ENCODE results near the gene OBSL1.

Gene OBSL1

DNA sequence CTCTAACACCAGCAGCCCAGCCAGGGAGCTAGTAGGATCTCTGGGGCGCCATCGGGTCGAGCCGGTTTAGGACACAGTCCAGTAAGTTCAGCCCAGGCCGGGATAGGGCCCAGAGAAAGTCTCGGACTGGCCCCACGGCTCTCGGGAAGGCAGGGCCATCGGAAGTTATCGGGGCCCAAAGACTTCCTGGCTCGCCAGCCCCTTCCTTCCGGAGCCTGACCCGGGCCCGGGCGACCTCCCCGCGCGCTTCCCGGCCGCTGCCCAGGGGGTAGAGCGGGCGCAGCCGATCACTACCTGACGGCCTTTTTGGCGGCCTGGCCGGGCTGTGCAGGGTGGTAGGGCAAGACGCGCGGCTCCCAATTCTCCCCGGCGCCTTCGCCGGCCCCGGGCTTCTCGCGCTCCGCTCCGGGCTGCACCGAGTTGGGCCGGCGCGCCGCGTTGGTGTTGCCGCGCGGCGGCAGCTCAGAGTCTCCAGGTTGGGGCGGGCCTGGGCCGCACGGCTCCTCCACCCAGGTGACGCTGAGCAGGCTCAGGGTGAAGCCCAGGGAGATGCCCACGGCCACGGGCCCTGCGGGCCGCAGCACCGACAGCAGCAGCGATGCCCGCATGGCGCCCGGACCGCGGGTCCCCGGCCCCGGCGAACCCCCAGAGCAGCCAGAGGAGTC lies 28.3 kb downstream of the OBSL1 start:
- TF ChIP-seq, protein P1, sequence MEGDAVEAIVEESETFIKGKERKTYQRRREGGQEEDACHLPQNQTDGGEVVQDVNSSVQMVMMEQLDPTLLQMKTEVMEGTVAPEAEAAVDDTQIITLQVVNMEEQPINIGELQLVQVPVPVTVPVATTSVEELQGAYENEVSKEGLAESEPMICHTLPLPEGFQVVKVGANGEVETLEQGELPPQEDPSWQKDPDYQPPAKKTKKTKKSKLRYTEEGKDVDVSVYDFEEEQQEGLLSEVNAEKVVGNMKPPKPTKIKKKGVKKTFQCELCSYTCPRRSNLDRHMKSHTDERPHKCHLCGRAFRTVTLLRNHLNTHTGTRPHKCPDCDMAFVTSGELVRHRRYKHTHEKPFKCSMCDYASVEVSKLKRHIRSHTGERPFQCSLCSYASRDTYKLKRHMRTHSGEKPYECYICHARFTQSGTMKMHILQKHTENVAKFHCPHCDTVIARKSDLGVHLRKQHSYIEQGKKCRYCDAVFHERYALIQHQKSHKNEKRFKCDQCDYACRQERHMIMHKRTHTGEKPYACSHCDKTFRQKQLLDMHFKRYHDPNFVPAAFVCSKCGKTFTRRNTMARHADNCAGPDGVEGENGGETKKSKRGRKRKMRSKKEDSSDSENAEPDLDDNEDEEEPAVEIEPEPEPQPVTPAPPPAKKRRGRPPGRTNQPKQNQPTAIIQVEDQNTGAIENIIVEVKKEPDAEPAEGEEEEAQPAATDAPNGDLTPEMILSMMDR (conservative IDR thresholded peaks at IDR 0.05; ENCODE audit: low read depth, low read length): no peak
- DNase-seq (ENCODE audit: low read depth): peak; percentile 48
- H3K4me3 ChIP-seq (ENCODE audit: low read depth, low read length): peak overlapping the region; percentile 77

DNA sequence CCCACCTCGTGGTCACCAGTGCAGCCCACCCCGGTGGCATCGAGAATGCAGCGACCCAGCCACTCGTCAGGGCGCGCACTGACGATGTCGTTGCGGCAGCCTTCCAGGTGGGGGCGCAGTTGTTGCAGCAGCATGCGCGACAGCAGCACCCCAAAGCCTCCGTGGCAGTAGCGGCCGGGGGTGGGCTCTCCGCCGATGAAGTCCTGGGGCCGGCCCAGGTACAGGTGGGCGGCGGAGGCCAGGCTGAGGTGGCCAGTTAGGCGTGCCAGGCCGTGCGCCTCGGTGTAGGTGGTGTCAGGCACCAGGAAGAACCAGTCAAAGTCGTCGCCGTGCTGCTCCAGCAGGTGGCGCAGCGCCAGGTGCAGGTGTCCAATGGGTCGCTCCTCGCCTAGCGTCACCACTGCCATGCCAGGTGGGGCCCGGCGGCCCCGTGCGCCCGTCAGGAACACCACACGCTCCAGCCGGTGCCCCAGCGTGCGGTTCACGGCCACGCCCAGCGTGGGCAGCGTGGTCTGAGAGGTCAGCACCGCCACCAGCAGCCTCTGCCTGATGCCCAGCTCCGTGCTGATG lies 29.6 kb downstream of the OBSL1 start:
- peak overlapping the region; percentile 50 for H3K4me3 ChIP-seq (ENCODE audit: low read depth, low read length)
- TF ChIP-seq, protein P1 (conservative IDR thresholded peaks at IDR 0.05; ENCODE audit: low read depth, low read length): peak; percentile 88
- peak; percentile 75 for DNase-seq (ENCODE audit: low read depth)

DNA sequence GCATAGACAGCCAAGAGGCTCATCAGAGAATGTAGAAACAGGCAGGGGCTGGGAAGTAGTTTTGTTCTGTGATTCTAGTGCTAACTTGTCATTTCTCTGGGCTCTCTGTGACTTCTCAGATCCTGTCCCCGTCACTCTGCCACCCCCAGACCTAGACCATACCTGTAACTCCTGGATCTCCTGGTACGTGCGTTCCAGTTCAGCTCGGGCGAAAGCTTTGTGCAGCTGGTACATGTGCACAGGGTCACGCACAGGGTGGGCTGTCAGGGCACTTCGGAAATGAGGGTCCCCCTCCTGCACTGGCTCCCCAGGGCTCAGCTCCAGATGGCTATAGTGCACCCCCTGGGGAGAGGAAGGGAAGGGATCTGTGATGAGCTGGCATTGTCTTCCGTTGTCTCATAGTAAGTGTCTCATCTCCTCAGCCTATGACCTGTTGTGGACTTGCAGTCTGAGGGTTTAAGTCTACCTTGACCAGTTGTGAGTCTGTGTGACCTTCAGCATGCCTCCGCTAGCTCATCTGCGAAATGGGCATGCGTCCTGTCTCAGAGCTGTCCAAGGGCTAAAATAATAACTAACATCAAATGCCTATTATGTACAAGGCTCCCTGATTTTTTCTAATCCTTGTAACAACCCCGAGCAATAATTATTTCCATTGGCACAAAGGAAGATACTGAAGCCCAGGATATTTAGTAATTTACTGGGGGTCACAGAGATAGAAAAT lies 30.4 kb downstream of the OBSL1 start:
- TF ChIP-seq, protein P1 (conservative IDR thresholded peaks at IDR 0.05; ENCODE audit: low read depth, low read length): no peak
- DNase-seq (ENCODE audit: low read depth): no peak

DNA sequence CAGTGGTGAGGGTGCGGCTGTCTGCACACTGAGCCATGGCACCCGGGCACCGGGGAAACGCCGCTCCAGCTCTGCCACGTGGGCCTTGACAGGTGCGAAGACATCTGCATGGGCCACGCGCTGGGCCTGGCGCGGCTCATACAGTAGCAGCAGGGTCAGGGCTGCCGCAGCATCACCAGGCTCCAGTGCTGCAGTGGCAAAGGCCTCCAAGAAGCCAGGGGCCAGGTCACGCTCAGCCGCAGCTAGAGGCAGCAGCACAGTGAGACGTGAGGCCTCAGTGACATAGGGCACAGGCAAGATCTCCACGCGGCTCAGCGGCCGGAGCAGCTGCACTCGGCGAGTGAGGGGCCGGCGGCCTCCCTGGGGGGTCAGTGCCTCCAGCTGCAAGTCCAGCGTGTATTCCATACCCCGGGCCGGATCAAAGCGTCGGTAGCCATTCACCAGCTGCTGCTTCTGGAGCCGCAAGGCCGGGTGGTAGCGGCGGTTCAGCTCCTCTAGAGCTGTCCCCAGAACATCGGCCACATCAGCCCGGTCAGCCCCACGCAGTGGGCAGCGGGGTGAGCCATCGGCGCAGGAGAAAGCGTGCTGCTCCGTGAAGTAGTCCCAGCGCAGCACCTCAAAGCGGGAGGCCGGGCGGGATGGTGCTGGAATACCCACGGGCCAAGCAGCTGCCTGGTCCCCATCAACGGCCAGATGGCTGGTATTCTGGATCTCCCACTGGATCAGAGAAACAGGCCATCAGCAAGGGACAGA lies 31.2 kb downstream of the OBSL1 start:
- TF ChIP-seq, protein P1 (conservative IDR thresholded peaks at IDR 0.05; ENCODE audit: low read depth, low read length): no peak
- DNase-seq (ENCODE audit: low read depth): no peak
- H3K4me3 ChIP-seq (ENCODE audit: low read depth, low read length): no peak overlapping the region

More for the DNA sequence above, 30.4 kb downstream of the OBSL1 start:
- H3K4me3 ChIP-seq (ENCODE audit: low read depth, low read length): no peak overlapping the region

DNA sequence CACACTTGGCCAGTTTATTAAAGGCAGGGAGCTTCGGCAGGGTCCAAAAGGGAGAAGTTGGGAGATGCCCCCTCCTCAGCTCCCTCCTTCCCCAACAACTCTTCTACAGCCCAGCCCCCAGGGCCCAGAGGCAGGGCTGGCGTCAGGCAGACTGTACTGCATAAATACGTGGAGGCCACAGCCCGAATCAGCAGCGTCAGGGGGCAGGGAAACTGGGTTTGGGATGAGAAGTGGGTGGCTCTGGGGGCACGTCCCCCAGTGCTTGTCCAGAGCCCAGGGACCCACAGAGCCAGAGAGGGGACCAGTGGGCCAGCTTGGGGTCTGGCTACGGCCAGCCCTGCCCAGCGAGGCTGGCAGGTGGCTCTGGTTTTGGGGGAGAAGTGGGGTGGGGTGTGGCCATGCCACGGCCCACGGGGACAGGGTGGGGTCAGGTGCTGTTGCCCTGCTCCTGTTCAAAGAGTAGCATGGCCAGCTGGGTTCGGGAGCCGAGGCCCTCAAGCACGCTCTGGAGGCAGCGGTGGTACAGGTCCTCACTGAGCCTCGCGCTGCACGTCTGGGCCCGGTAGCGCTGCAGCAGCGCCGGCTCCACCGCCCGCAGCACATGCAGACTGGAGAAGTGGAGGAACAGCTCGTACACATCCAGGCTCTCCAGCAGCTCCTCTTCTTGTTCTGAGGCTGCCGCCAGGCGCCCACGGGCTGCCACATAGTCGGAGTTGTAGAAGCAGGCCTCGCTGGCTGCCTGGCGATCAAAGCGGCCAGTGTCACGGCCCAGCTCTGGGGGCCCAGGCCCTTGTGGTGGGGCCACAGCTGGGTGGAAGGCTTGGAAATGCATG lies 32.2 kb downstream of the OBSL1 start:
- DNase-seq (ENCODE audit: low read depth): no peak
- no peak overlapping the region for H3K4me3 ChIP-seq (ENCODE audit: low read depth, low read length)
- TF ChIP-seq, protein P1 (conservative IDR thresholded peaks at IDR 0.05; ENCODE audit: low read depth, low read length): no peak

DNA sequence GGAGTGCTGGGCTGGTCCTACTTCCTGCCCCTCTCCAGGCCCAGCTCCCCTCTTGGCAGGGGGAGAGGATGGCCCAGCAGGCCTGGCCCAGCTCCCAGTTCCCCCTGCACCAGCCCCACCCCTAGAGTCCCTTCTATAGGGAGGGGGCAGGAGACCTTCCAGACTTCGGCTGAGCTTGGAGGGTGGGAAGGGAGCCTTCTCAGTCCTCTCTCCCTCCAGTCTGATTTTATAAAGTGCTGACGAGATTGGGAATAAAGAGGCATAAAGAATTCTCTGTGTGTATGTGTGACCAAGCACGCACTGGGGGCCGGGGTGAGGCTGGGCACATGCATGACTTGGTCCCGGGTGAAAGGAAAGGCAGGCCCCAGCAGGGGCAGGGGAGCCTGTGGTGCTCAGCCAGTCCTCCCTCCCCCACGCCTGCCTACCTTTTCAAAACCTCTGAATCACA lies 32.8 kb downstream of the OBSL1 start:
- DNase-seq (ENCODE audit: low read depth): peak; percentile 53
- TF ChIP-seq, protein P1 (conservative IDR thresholded peaks at IDR 0.05; ENCODE audit: low read depth, low read length): no peak
- H3K4me3 ChIP-seq (ENCODE audit: low read depth, low read length): no peak overlapping the region

Measured in choroid plexus epithelial cell (primary cell).